HG02623 (cell line): ENCODE results near the gene PTPN14.
"Not testable (repeated sequence)": the region's sequence is repeated elsewhere in the genome, so short reads cannot be mapped to it uniquely, and the experiment has no call there.

Experiments
- ATAC-seq: cut with Tn5 transposase; IDR thresholded peaks from one replicate; pipeline ENCODE4 v1.9.1; 2021; ENCODE audit warnings: moderate library complexity; ENCODE audit not compliant: unreplicated experiment

The PTPN14 gene

DNA sequence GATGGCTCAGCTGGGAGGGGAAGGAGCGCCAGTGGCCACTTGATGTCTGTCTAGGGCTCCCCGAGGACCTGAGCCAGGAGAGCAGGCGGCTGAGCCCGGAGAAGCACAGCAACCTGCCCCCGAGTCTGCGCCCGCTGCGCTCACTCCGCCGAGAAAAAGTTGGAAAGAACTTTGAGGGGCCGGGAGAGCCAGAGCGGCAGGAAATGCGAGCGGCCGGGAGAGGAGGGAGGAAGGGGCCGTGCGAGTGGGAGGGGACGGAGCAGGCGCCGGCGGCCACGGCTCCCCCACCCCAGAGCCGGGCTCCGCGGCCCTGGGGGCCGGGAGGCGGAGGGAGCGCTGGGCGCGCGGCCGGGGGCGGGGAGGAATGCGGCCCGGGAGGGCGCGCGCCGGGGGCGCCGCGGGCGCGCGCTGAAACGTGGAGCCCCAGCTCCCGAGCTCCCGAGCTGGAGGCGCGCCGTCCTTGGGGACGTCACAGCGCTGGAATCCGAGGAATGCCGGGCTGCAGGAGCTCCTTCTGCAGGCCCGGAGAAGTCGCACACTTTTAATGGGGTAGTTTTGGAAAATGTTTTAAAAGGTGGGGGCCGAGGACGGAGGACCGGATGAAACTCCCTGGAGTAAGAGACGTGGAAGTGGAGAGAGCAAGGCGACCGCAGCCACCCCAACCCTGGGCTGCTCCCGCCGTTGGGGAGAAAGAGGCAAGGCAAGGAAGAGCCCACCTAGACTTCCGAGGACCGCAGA lies at the start of gene PTPN14:
PTPN14 (minus strand) TSS at position 167 of the 738 bp plus-strand sequence. CDS start 86,799 bp downstream, outside the sequence.
- ATAC-seq = no peak

DNA sequence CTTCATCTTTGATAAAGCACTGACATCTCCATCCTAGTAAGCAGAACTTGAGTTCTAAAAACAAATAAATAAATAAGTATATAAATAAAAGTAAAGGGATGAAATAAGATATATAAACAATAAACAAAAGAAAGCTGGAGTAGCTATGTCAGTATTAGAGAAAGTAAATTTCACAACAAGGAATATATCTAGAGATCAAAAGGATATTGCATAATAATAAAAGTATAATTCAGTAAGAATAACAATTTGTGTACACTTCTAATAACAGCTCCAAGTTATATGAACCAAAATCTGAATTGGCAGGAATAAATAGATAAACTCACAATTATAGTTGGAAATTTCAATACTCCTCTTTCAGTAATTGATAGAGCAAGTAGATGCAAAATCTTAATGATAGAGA lies 41.8 kb upstream of the PTPN14 start:
- no peak for ATAC-seq

DNA sequence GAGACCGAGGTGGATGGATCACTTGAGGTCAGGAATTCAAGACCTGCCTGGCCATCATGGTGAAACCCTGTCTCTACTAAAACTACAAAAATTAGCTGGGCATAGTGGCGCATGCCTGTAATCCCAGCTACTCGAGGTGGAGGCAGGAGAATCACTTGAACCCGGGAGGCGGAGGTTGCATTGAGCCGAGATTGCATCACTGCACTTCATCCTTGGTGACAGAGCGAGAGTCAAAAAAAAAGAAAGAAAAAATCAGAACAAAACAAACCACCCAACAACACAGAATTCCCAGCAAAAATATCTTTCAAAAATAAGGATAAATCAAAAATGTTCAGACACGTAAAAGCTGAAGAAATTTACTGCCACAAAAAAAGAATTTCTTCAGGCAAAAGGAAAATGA lies 40.5 kb upstream of the PTPN14 start:
- ATAC-seq = not testable (repeated sequence)

DNA sequence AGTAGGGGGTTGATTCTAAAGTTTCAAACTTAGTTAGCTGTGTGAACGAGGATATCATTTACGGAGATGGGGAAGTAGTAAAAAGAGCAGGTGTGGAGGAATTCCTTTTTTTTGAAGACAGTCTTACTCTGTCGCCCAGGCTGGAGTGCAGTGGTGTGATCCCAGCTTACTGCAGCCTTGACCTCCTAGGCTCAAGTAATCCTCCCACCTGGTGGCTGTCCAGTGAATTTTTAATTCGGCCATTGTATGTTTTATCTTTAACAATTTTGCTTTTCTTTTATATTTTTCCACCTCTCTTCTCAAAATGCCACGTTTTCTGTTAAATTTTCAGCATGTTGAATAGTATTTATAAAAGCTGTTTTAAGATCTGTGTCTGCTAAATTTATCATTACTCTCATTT lies 39.3 kb upstream of the PTPN14 start:
- ATAC-seq = no peak

DNA sequence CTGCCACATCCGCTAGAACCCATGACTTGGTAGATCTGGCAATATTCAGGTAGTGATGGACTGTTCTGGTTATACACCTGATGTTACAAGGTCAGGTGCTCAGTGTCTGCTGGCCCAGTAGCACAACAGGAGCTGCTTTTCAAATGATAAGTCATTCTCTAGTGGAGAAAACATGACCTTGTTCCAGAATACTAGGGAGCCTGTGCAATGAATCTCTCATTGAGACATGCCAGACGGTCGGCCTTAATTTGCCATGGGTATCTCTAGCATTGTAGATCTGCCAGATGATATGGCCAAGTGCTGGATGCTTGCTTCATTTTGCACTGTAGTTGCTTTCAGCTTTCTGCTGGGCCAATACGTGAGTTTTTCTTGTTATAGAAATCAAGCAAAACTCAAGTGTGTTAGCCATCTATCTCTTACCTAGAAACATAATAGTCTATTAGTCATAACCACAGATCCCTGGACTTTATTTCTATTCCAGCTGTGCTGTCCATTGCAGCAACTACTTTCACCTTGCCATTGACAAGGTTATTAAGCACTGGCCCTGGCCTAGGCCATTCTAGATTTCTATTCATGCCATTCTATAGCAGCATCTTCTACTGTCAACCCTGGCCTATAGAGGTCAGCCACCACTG lies 37.7 kb upstream of the PTPN14 start:
- no peak for ATAC-seq

DNA sequence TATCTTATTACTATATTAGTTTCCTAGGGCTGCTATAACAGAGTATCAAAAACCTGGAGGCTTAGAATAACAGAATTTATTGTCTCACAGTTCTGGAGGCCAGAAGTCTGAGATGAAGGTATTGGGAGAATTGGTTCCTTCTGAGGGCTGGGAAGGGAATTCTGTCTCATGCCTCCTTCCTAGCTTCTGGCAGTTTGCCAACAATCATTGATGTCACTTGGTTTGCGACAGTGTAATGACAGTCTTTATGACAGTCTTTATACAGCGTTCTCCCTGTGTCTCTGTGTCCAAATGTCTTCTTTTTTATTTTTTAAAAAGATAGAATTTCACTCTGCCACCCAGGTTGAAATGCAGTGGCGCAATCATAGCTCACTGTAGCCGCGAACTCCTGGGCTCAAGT lies 35.8 kb upstream of the PTPN14 start:
- no peak for ATAC-seq

DNA sequence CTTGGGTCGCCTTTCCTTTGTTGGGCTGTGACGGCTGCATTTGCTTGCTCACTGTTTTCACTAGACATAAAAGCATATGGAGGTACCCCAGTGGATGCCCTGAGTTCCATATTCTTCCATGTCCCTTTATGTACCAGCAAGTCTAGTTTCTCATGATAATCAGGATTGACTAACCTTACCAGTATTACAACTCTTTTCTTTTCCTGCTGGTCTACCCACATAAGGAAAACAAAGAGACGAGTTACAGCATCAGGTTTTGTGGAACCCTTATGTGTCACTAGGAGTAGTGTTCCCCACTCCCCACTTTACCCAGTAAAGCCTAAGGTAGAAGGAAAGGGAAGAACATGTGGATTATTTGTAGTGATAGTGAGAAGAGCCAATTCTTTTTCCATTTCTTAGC lies 35.2 kb upstream of the PTPN14 start:
- no peak for ATAC-seq

DNA sequence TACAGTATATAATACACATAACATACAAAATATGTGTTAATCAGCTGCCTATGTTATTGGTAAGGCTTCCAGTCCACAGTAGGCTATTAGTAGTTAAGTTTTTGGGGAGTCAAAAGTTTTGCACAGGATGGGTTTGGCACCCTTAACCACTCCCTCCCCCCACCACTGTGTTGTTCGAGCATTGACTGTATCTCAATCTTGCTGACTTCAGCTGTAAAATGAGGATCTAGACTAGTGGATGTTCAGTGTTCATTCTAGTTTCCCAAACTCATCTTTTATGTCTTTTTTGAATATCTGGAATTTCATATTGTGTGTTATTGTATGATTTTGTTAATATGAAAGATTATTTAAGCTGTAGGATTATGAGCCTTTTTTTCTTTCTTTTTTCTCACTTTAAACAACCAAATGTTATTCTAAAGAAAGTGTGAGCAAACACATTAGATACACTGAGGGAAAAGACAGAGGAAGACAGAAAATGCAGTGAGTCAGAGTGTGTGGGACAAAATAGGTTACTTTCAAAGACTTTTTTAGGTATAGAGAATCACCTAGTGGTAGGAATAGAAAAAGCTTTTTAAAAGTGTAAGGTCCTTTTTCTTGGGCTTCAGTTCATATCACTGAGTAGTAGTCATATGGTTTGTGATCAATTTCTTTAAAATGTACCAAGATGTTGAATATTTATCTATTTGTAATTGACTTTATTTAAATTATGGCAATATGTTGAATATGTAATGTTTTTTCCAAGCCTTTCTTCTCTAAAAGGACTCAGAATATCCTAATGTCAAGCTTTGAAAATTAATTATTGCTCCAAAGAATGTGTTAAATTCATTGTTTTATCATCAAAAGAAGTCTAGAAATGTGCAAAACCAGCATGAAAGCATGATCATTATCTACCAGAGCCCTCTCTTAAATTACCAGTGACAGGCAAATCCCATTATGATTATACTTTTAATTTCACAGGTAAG lies 33.7 kb upstream of the PTPN14 start:
- ATAC-seq = no peak

DNA sequence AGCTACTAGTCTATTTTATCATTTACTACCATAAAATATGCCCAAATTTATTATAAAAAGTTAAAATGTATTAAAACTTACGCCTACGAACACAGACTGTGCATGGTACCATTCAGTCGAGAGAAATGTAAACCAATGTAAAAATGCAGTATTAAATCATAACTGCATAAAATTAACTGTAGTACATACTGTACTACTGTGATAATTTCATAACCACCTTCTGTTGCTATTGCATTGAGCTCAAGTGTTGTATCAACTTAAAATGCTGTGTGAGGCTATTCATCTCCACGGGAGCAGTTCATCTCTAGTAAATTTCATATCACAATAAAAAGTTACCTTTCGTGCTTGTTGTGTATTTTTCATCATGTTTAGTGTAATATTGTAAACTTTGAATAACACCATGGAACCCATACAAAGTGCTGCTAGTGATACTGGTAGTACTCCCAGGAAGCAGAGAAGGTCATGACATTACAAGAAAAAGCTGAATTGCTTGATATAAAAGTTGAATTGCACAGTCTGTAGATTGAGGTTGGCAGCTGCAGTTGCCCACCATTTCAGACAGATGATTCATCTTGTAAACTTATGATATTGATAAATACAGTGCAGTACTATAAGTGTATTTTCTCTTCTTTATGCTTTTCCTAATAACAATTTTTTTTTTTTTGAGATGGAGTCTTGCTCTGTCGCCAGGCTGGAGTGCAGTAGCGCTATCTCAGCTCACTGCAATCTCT lies 32.6 kb upstream of the PTPN14 start:
- no peak for ATAC-seq

DNA sequence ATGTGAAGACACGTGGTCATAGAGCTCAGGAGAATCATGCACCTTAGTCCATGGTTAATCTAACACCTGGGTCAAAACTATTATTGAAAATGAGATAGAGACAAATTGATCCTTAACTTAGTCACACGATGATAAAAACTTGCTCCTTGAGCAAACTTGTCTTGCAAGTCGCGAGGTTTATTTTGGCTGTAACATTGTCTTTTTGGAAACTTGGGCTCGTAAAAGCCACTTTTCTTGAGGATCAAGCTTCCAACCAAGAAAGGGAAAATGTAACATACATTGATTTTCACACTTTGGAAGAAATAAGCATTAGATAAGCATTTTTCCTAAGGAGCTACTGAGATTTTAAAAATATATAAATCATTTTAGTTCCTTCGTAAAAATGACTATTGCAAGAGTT lies 31.7 kb upstream of the PTPN14 start:
- no peak for ATAC-seq

DNA sequence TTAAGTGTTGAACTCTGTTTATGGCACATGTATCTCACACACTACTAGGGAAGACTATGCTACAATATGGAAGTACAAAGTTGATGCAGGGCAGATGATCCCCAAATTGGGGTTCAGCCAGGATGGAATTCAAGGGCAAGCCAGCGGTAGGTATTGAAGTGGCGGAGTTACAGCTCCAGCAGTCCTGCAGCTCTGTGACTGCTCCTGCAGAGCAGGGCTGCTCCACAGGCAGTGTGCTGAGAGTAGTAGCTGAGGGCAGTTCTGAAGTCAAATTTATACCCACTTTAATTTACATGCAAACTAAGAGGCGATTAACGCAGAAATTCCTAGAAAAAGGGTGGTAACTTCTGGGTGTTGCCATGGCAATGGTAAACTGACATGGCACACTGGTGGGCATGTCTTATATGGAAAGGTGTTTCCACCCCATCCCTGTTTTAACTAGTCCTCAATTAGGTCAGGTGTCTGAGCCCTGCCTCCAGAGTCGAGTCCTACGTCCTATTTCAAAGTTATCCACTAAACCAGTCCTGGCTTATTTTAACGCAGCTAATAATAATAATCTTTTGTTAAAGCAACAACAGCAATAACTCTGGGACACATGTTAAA lies 31.0 kb upstream of the PTPN14 start:
- no peak for ATAC-seq

DNA sequence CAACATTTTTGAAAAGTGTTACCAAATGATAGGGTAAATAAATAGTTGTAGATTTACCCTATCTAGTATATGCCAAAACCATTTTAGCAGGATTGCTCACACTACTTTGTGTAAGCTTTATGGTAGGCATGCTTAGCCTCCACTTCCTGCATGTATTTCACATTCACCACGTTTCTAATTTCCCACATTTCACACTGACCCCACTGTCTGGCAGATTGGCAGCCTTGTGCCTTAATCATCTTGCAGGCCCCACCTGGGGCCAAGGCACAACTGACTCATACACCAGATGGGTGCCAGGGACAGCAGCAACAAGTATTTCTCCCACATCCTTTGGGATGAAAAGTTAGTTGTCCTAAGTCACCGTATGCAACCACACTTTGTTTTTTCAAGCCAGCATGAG lies 30.4 kb upstream of the PTPN14 start:
- no peak for ATAC-seq

DNA sequence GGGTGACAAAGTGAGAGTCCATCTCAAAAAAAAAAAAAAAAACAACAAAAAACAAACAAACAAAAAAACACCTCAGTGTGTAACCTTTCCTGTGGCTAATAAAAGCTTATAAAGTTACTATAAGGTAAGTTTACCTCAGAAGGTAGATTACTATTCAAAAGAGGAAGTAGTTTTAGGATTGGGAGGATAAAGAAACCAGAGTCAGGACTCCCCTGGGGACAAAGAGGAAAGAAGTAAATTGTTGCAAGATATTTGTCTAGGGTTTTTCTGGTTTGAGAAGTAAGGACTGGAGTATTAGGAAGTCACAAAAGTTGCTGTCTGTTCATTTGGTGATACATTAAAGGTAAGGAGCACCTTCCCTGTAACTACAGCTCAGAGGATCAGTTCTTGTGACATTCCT lies 27.8 kb upstream of the PTPN14 start:
- no peak for ATAC-seq

DNA sequence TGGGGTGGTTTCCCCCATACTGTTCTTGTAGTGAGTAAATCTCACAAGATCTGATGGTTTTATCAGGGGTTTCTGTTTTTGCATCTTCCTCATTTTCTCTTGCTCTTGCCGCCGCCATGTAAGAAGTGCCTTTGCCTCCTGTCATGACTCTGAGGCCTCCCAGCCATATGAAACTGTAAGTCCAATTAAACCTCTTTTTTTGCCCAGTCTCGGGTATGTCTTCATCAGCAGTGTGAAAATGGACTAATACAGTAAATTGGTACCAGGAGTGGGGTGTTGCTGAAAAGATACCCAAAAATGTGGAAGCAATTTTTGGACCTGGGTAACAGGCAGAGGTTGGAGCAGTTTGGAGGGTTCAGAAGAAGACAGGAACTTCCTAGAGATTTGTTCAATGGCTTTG lies 24.7 kb upstream of the PTPN14 start:
- not testable (repeated sequence) for ATAC-seq

DNA sequence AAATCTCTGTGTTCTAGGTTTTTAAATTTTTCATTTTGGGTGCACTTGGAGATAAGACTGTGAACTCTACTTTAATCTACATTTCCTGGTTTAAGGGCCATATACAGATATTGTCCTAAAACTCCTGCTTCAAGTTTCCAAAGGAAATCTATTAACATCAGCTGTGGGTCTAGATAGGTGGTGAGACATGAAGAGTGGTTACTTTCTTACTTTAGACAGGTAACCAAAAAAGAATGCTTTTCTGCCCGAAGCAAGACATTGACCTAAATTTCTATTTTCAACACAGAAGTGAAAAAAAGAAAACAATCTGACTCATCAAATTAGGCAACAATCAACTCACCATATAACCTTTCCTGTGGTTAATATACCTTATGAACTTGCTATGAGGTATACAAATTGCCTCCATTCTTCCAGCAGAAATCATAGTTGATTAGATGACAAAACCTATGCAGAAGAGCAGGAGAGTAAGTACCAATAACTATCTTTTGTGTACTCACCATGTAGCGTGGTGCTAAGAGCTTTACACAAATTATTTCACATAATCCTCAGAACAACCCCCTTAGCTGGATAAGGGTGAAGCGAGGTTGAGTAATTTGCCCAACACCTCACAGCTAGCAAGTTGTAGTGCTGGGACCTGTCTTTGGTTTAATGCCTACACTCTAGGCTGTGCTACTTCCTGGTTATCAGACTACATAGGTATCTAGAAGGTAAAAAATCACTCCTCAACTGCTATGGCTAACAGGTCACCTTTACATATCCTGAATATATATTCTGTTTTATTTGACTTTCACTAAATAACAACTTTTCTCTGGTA lies 23.4 kb upstream of the PTPN14 start:
- ATAC-seq = no peak

DNA sequence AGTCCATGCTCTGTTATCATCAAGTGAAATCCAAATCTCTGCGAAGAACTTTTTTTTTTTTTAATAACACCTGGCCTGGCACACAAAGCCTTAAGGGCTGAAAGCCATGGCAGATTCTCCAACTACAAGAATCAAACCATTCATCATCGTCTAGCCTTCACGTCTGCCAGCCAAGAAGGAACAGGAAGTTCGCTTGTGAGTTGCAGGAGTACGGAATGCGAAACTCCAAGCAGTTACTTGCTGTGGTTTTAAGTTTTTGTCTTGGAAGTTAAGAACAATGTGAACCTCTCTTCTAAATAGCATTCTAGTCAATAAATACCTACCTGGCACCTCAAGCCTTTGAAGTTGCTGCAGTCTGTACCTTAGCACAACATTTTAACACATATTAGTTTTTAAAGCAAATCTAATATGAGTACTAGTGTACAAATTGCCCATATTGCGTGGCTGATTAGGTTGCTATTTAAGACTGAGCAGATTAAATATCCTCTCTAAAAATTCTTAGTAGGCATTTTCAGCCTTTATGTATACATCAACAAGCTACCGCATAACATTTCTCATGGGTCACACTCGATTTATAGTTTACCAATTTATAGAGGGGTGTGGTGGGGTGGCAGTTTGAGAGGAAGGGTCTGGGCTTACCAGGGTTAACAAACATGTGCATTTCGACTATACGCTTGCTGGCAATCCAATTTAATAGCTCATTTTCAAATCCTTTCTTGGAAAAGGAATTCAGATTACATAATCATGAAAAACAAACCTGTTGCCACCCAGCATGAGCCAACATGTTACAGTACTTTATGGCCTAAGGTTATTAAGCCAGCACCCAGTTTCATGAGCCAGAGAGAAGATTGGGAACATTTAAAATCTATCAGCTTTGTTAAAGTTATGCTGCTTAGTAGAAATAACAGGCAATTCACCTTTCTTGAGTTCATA lies 22.2 kb upstream of the PTPN14 start:
- ATAC-seq = no peak

DNA sequence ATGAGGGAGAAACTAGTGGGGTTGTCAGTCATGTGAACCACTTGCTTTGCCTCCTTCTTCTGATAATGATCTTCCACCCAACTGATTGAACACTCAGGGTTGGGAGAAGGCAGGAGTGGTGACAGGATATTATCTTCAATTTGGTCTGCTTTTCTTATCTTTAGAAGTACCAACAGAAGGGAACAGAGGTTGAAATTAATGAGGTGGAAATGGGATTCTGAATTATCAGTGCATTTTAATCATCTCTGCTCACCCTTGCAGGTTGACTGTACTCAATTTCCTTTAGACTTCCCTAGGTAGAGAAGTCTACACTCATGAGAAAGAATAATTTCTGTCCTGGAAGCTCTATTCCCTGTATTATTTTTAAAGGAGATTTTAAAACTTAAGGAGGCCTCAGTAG lies 19.9 kb upstream of the PTPN14 start:
- no peak for ATAC-seq

DNA sequence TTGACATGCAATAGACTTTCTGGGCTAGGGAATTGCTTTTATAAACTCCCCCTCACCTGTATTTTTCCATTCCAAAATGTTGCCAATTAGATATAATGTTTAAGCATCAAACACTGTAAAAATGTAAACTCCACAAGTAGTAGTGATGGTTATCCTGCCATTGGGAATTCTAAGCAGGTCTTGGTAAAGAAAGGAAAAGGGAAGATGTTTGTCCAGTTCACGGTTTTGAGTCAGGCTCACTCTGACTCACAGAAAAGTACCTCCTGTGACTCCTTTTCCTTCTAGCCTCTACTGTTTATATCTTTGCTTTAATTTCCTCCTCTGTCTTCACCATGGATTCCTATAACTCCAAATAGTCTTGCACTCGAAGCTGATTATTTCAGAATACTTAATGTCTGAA lies 19.0 kb upstream of the PTPN14 start:
- no peak for ATAC-seq
